ENCODE results near the gene STAM.

- TF ChIP-seq POLR2A (IDR thresholded peaks at IDR 0.05; ENCODE audit: low read depth, low read length) = no peak
- TF ChIP-seq POLR2AphosphoS5 (IDR thresholded peaks at IDR 0.05; ENCODE audit: low read depth, low read length) = no peak
- no peak for TF ChIP-seq TAF1 (IDR thresholded peaks at IDR 0.05; ENCODE audit: borderline replicate concordance, low read depth, low read length)
Observed at GRCh38 chr10:17675638-17676037, 31.7 kb downstream of the STAM start.
